GM18861 (cell line): ENCODE results near the gene HYAL4.
"Not testable (repeated sequence)": the region's sequence is repeated elsewhere in the genome, so short reads cannot be mapped to it uniquely, and the experiment has no call there.

ENCODE experiments used
- ATAC-seq: cut with Tn5 transposase; IDR thresholded peaks from one replicate; pipeline ENCODE4 v1.9.1; 2021; ENCODE audit not compliant: unreplicated experiment

Gene HYAL4, protein sequence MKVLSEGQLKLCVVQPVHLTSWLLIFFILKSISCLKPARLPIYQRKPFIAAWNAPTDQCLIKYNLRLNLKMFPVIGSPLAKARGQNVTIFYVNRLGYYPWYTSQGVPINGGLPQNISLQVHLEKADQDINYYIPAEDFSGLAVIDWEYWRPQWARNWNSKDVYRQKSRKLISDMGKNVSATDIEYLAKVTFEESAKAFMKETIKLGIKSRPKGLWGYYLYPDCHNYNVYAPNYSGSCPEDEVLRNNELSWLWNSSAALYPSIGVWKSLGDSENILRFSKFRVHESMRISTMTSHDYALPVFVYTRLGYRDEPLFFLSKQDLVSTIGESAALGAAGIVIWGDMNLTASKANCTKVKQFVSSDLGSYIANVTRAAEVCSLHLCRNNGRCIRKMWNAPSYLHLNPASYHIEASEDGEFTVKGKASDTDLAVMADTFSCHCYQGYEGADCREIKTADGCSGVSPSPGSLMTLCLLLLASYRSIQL

DNA sequence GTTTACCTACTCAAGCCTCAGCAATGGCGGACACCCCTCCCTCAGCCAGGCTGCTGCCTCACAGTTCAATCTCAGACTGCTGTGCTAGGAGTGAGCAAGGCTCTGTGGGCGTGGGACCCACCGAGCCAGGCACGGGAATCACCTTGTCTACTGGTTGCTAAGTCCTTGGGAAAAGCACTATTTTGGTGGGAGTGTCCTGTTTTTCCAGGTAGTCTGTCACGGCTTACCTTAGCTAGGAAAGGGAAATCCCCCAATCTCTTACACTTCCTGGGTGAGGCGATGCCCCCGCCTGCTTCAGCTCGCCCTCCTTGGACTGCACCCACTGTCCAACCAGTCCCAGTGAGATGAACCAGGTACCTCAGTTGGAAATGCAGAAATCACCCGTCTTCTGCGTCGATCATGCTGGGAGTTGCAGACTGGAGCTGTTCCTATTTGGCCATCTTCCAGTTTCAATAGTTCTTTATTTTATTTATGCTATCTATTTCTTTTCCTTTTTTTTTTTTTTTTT, at the start of gene HYAL4:
Gene HYAL4 (plus strand): TSS at position 458 of the 508 bp plus-strand sequence. CDS start 23,105 bp downstream, outside the sequence.
- ATAC-seq: no peak

DNA sequence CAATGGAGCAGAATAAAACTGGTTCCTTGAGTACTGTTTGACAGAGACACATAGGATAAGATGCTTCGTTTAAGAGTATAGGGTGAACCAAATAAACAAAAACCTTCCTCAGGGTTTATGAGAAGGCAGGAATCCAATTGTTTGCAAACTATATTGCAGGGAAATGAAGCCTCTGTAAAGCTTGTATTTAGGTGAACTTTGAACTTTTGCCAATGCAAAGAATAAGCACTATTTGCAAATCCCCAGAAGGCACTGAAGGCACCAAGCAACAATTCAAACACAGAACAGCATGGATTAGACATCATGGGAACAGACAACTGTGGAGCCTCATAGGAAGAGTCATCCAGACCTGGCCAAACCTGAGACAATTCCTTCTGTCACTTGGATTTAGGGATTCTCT, 49.1 kb upstream of the HYAL4 start:
- no peak for ATAC-seq

DNA sequence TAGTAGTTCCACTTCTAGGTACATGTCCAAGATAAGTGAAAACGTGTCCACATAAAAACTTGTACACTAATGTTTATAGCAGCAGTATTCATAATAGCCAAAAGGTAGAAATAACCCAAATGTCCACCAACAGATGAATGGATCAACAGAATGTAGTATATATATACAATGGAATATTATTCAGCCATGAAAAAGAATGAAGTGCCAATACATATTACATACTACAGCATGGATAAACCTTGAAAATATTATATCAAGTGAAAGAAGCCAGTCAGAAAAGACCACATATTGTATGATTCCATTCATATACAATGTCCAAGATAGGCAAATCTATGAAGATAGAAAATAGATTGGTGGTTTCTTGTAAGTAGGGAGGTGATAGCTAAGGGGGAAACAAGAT, 48.4 kb upstream of the HYAL4 start:
- no peak for ATAC-seq

DNA sequence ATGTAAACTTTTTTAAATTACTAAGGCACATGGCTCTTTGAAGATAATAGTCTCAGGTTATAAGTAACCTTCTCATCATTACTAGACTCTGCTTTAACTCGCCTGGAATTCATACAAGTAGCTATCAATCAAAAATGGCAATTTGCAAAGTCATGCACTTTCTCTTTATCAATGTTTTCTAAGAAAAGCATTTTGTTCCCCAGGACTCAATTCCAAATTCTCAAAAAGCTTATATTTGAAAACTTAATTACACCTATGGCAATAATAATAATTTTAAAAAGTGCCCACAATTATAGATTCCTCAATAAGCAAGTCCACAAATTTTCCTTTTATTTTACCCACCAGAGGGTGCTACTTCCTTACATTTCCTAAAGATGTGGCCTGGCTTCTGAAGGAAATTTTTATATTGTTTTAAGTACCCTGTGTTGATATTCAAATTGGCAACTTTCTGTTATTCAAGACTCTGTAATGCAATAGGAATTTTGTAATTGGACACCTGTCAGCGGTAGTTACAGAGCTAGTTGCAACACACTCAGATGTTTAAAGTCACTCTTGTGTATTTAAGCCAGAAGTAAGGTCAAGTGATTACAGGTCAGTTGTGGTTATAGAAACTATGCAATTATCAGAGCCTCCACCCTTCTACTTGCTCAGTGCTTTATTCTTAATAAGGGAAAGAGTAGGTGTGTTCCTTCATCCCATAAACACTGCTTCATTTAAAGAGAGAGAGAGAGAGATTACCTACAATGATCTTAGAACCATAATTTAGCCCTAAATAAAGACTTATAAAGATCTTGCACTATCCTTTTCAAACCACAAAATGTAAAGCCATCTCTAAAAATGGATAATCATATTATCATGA, 47.1 kb upstream of the HYAL4 start:
- peak; percentile 50 for ATAC-seq

DNA sequence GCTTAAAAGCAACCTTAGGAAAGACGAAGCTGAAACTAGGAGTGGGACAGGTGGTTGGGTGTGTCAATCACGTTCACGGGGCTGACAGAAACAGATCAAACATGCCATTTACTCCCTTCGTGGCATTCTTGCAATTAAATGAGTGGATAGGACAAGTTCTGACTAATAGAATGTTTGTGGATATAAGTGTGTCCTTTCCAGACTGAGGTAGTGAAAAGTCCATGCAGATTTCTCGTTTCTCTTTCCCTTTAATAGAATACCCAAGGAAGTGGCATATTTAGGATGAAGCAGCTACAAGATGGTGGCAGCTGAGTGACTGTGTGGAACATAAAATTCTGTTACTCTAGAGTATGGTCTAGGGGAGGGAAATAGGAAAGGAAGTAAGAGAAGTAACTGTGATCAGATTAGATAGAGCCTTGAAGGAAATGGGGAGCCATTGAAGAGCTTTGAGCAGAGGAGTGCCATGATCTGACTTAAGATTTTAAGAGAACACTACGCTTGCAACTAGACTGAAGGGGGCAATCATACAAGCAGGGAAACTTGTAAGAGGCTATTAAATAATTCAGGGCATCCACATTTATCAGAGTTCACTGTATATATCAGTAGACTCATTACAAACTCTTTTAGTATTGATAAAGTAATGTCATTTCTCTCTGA, 46.3 kb upstream of the HYAL4 start:
- no peak for ATAC-seq

DNA sequence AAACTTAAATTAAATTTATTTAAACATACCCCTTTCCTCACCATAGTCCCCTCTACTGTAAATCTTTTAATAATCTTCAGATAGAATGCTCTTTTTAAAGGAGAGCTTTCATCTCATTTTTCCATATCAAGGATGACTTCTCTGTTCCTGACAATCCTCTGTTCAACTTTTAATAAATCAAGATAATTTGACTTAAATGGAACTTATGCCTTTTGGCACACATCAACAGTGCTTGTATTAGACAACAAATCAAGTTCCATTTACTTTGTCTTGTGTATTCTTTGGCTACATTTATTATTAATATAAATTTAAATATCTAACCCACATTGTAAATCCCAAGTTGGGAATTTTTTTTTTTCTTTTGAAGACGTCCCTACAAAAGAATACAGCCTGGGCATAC, 42.7 kb upstream of the HYAL4 start:
- no peak for ATAC-seq

DNA sequence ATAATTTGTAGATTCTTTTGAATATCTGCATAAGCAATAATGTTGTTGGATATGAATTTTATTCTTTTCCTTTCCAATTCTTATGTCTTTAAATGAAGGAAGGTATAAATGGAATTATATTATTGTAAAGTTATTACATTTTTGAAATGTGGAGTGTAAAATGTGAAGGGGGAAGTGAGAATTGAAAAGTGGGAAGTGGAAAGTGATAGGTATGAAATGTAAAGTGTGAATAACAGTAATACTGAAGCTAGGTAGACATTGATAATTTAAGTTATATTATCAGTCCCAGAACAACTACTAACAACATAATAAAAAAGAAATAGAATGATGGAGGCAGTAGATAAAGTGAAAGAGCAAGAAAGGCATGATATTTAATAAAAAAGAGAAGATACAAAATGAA, 39.7 kb upstream of the HYAL4 start:
- ATAC-seq: no peak

DNA sequence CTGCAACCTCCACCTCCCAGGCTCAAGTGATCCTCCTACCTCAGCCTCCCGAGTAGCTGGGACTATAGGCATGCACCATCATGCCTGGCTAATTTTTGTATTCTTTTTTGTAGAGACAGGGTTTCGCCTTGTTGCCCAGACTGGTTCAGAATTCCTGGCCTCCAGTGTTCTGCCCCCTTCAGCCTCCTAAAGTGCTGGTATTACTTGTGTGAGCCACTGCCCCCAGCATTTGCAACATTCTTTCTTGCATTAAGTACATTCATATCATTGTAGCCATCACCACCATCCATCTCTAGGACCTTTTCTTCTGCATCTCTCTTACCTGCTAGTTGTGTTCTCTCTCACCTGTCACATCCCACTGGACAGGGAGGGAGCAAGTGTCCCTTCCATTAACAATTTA, 35.5 kb upstream of the HYAL4 start:
- ATAC-seq: no peak

DNA sequence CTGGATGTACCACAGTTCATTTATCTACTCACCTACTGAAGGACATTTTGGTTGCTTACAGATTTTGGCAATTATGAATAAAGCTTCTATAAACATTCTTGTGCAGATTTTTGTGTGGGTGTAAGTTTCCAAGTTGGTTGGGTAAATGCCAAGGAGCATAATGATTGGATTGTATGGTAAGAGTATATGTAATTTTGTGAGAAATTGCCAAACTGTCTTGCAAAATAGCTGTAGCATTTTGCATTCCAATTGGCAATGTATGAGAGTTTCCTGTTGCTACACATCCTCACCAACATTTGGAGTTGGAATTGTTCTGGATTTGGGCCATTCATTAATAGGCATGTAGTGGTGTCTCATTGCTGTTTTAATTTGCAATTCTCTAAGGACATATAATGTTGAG, 33.9 kb upstream of the HYAL4 start:
- no peak for ATAC-seq

DNA sequence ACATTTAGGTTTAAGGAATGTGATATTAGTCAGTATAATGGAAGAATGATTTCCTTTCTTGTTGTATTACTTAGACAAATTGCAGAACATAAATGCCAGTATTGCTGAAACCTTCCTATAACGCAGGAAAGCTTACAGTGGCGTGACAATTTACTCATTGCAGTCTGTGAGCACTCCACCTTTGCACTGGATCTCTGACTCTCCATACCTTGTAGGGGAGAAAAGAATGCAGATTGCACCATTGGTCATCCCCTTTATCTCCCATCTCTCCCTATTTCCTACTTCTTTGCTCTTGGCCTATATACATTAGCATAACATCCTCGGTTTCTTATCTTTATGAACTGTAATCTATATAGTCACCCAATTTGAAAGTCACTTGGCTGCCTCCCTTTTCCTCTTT, 28.1 kb upstream of the HYAL4 start:
- ATAC-seq: no peak

DNA sequence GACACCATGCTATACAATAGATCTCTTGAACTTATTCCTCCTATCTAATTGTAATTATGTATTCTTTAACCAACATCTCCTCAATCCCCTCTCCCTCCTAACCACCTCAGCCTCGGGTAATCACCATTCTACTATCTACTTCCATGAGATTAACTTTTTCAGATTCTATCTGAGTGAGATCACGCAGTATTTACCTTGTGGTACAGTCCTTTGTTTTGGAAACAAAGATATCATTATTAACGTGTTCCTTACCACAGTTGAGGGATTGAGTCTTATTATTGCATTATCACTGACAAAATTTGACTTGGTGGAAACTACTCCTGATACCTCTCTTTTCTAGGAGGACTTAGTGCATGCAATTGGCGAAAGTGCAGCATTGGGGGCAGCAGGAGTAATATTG, 26.0 kb upstream of the HYAL4 start:
- ATAC-seq: no peak

DNA sequence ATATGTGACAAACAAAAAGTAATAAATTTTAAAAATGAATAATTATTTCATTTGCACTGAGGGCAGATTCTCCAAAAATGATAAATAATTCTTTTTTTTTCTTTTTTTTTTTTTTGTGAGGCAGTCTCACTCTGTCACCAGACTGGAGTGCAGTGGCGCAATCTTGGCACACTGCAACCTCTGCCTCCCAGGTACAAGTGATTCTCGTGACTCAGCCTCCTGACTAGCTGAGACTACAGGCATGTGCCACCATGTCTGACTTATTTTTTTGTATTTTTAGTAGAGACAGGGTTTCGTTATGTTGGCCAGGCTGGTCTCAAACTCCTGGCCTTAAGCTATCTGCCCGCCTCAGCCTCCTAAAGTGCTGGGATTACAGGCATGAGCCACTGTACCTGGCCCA, 25.2 kb upstream of the HYAL4 start:
- not testable (repeated sequence) for ATAC-seq

DNA sequence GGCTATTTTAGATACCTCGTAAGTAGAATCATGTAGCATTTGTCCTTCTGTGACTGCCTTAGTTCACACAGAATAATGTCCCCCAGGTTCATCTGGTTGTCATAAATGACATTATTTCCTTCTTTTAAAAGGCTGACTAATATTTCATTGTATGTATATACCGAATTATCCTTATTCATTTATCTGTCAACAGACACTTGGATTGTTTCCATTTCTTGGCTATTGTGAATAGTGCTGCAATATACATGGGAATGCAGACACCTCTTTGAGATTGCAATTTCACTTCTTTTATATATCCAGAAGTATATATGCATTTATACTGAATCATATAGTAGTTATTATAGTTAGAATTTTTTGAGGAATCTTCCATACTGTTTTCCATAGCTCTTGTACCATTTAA, 24.1 kb upstream of the HYAL4 start:
- no peak for ATAC-seq

DNA sequence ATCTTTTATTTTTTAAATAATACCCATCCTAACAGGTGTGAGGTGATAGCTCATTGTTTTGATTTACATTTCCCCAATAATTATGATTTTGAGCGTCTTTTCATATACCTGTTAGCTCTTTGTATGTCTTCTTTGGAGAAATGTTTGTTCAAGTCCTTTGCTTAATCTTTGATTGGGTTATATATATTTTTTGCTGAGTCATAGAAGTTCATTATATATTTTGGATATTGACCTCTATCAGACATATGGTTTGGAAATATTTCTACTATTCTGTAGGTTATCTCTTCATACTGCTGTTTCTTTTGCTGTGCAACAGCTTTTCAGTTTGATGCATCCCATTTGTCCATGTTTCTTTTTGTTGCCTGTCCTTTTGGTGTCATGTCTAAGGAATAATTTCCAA, 23.6 kb upstream of the HYAL4 start:
- no peak for ATAC-seq

DNA sequence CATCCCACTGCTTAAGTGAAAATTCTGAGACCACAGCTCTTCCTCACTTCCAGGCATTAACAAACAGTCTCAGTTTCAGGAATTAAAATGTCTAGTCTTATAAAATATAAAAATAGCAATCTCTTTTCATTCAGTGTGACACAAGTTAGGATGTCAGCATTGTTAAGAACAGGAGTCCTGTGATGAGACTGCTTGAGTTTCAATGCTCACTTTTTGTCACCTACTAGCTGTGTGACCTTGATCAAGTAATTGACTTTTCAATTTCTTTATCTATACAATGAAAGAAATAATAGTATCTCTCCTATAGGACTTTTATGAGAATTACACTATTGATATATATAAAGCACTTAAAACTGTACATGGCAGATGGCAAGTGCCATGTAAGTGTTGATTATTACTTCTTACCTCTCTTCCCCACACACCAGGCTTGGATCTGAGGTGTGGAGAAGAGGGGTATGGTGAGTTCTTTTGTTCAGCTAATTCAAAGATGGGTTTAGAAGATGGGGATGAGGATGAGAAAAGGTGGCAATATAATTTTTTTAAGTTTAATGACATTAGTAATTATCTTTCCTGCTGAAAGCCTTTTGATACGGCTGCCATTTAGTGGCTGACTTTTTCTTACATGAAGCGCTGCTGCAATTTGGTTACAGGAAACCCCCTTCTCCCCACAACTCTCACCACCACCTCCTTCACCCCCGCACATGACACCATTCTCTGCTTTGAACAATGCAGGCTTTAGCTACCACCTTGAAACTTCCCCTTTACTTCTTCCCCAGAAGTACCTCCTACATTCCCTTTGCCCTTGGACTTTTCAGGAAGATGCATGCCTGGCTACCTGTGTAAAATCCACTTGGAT, 20.8 kb upstream of the HYAL4 start:
- ATAC-seq: peak; percentile 86

DNA sequence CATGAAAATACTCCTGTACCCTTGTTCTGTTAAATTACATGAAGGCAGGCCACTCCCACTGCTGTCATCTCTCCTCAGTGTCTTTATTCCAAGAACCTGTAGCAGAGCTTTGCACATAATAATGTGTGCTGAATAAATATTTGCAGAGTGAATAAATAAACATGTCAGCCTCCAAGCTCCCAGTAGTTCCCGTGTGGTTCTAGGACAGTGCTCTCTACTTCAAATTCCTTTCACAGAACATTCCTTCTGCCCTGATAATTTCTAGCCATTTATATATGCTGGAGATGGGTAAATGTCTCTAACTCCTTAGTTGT, 20.3 kb upstream of the HYAL4 start:
- ATAC-seq: no peak

DNA sequence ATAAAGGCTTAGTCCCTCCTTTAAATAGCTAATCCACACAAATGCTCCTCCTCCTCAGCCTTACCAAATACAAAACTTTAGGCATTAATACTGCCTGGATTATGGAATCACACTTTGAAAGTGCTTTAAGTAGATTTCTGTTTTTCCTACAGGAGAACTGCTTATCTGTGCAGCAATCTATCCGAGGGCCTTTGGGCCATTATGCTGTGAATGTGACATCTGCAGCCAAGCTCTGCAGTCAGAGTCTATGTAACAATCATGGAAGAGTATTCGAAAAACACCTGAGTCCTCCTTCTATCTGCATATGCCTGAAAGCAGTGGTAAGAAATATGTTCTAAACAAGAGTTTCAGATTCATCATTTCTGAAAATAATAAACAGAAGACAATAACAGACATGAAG, 16.2 kb upstream of the HYAL4 start:
- no peak for ATAC-seq

DNA sequence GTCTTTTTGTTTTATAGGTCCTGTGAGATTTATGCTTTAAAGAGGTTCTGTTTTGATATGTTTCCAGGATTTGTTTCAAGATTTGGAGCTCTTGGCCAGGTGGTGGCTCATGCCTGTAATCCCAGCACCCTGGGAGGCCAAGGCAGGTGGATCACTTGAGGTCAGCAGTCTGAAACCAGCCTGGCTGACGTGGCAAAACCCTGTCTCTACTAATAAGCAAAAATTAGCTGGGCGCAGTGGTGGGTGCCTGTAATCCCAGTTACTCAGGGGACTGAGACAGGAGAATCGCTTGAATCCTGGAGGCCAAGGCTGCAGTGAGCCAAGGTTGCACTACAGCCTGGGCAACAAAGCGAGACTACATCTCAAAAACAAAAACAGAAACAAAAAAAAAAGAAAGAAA, 8.3 kb upstream of the HYAL4 start:
- no peak for ATAC-seq

DNA sequence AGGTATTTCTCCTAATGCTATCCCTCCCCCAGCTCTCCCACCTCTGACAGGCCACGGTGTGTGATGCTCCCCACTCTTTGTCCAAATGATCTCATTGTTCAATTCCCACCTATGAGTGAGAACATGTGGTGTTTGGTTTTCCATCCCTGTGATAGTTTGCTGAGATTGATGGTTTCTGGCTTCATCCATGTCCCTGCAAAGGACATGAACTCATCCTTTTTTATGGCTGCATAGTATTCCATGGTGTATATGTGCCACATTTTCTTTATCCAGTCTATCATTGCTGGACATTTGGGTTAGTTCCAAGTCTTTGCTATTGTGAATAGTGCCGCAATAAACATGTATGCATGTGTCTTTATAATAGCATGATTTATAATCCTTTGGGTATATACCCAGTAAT, 5.9 kb upstream of the HYAL4 start:
- not testable (repeated sequence) for ATAC-seq

DNA sequence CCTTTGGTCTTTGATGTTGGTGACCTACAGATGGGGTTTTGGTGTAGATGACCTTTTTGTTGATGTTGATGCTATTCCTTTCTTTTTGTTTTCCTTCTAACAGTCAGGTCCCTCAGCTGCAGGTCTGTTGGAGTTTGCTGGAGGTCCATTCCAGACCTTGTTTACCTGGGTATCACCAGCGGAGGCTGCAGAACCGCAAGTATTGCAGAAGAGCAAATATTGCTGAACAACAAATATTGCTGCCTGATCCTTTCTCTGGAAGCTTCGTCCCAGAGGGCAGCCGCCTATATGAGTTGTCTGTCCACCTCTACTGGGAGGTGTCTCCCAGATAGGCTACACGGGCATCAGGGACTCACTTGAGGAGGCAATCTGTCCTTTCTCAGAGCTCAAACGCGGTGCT, 827 bp upstream of the HYAL4 start:
- ATAC-seq: not testable (repeated sequence)

DNA sequence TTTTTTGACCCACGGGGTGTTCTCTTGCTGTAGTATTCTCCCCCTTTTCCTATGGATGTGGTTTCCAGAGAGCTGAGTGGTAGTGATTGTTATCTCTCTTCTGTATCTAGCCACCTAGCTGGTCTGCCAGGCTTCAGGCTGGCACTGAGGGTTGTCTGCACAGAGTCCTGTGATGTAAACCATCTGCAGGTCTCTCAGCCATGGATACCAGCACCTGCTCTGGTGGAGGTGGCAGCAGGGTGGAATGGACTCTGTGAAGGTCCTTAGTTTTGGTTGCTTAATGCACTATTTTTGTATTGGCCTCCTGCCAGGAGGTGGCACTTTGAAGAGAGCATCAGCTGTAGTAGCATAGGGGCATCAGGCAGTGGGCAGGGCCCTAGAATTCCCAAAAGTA, 851 bp downstream of the HYAL4 start:
- no peak for ATAC-seq
